H9 (cell line): ENCODE measurements around the gene PHOSPHO1. TPM values are rescaled to one million over a fixed set of nuclear protein-coding genes. Genes with fewer than 3 reads are reported as not detected.

Source experiments
- DNase-seq: peaks from one replicate; pipeline ENCODE4 v3.0.0-alpha.2; 2017
- H2AFZ ChIP-seq: one replicate; pipeline ENCODE4 v1.6.1; 2013; ENCODE audit warnings: mild to moderate bottlenecking, low read length, control low read depth, moderate library complexity
- H2AK5ac ChIP-seq: 2 replicates; pipeline ENCODE4 v1.6.1; 2013; ENCODE audit warnings: low read length, control low read depth, mixed read lengths; ENCODE audit not compliant: insufficient read length
- H2BK120ac ChIP-seq: one replicate; pipeline ENCODE4 v1.6.1; 2013; ENCODE audit warnings: low read depth, mild to moderate bottlenecking, low read length, control low read depth, inconsistent platforms; ENCODE audit not compliant: poor library complexity, severe bottlenecking
- H2BK12ac ChIP-seq: 2 replicates; pipeline ENCODE4 v1.6.1; 2013; ENCODE audit warnings: low read length, control low read depth, mixed read lengths, low read depth; ENCODE audit not compliant: insufficient read length
- H2BK15ac ChIP-seq: 2 replicates; pipeline ENCODE4 v1.6.1; 2013; ENCODE audit warnings: low read depth, low read length, control low read depth
- H2BK20ac ChIP-seq: one replicate; pipeline ENCODE4 v1.6.1; 2013; ENCODE audit warnings: low read depth, mild to moderate bottlenecking, low read length, control low read depth, inconsistent platforms; ENCODE audit not compliant: poor library complexity, severe bottlenecking
- H2BK5ac ChIP-seq: 2 replicates; pipeline ENCODE4 v1.6.1; 2013; ENCODE audit warnings: low read length, control low read depth, mixed read lengths; ENCODE audit not compliant: insufficient read length
- H3K14ac ChIP-seq: 2 replicates; pipeline ENCODE4 v1.6.1; 2013; ENCODE audit warnings: low read length, control low read depth; ENCODE audit not compliant: insufficient read depth
- H3K18ac ChIP-seq: 2 replicates; pipeline ENCODE4 v1.6.1; 2013; ENCODE audit warnings: low read depth, mild to moderate bottlenecking, mixed read lengths, low read length, control low read depth; ENCODE audit not compliant: insufficient read length
- H3K23ac ChIP-seq: 2 replicates; pipeline ENCODE4 v1.6.1; 2013; ENCODE audit warnings: low read length, control low read depth, mixed read lengths, low read depth; ENCODE audit not compliant: insufficient read length
- H3K23me2 ChIP-seq: 2 replicates; pipeline ENCODE4 v1.6.1; 2013; ENCODE audit warnings: low read depth, mild to moderate bottlenecking, mixed read lengths, low read length, control low read depth; ENCODE audit not compliant: insufficient read length, poor library complexity, severe bottlenecking
- H3K27ac ChIP-seq: 2 replicates; pipeline ENCODE4 v1.5.1; 2013; ENCODE audit warnings: low read length, control low read depth, mixed read lengths, low read depth; ENCODE audit not compliant: insufficient read length
- H3K27me3 ChIP-seq: 2 replicates; pipeline ENCODE4 v1.6.1; 2013; ENCODE audit warnings: low read length, control low read depth, inconsistent platforms; ENCODE audit not compliant: insufficient read depth
- H3K4ac ChIP-seq: 2 replicates; pipeline ENCODE4 v1.6.1; 2013; ENCODE audit warnings: low read depth, mild to moderate bottlenecking, control low read depth, inconsistent platforms, low read length, moderate library complexity
- H3K4me1 ChIP-seq: 2 replicates; pipeline ENCODE4 v1.6.1; 2013; ENCODE audit warnings: low read length, control low read depth, inconsistent platforms; ENCODE audit not compliant: insufficient read depth
- H3K4me2 ChIP-seq: 2 replicates; pipeline ENCODE4 v1.6.1; 2013; ENCODE audit warnings: low read length, control low read depth, mixed read lengths; ENCODE audit not compliant: insufficient read length, insufficient read depth
- H3K56ac ChIP-seq: 2 replicates; pipeline ENCODE4 v1.6.1; 2013; ENCODE audit warnings: low read depth, mild to moderate bottlenecking, mixed read lengths, low read length, control low read depth; ENCODE audit not compliant: insufficient read length
- H3K79me1 ChIP-seq: 2 replicates; pipeline ENCODE4 v1.6.1; 2013; ENCODE audit warnings: low read depth, mild to moderate bottlenecking, moderate library complexity, low read length, control low read depth, inconsistent platforms; ENCODE audit not compliant: insufficient read depth, poor library complexity, severe bottlenecking
- H3K79me2 ChIP-seq: 2 replicates; pipeline ENCODE4 v1.6.1; 2013; ENCODE audit warnings: low read length, control low read depth, inconsistent platforms; ENCODE audit not compliant: insufficient read depth
- H3K9ac ChIP-seq: 2 replicates; pipeline ENCODE4 v1.6.1; 2013; ENCODE audit warnings: low read length, control low read depth, mixed read lengths; ENCODE audit not compliant: insufficient read length; ENCODE audit errors: extremely low read depth
- H3K9me3 ChIP-seq: one replicate; pipeline ENCODE4 v1.6.1; 2013; ENCODE audit warnings: low read depth, low read length, inconsistent platforms; ENCODE audit not compliant: control insufficient read depth
- H3T11ph ChIP-seq: one replicate; pipeline ENCODE4 v1.6.1; 2013; ENCODE audit warnings: mild to moderate bottlenecking, low read length, control low read depth, inconsistent platforms
- H4K20me1 ChIP-seq: one replicate; pipeline ENCODE4 v1.6.1; 2013; ENCODE audit not compliant: control insufficient read depth, insufficient read length, insufficient read depth
- H4K5ac ChIP-seq: 2 replicates; pipeline ENCODE4 v1.6.1; 2013; ENCODE audit warnings: low read depth, mild to moderate bottlenecking, mixed read lengths, low read length, control low read depth; ENCODE audit not compliant: insufficient read length
- H4K8ac ChIP-seq: replicated peaks from 2 replicates; pipeline ENCODE4 v1.6.1; 2013; ENCODE audit warnings: low read length, control low read depth, mixed read lengths, low read depth; ENCODE audit not compliant: insufficient read length
- H4K91ac ChIP-seq: 2 replicates; pipeline ENCODE4 v1.6.1; 2013; ENCODE audit warnings: low read depth, mild to moderate bottlenecking, moderate library complexity, mixed read lengths, low read length, control low read depth; ENCODE audit not compliant: insufficient read length
- H3K27ac Mint-ChIP-seq, 3 experiments: 2 replicates in 2 of 3; 3 replicates in 1 of 3; pipeline ENCODE4 v1.8.0; 2020 to 2021; ENCODE audit warnings: mixed read lengths in 3 of 3, mild to moderate bottlenecking in 1 of 3, moderate library complexity in 1 of 3
- H3K27me3 Mint-ChIP-seq: 2 replicates; pipeline ENCODE4 v1.8.0; 2021; ENCODE audit warnings: low read depth, mild to moderate bottlenecking, moderate library complexity, mixed read lengths
- H3K36me3 Mint-ChIP-seq, 3 experiments: 2 replicates in 2 of 3; 3 replicates in 1 of 3; pipeline ENCODE4 v1.8.0; 2020 to 2021; ENCODE audit warnings: low read depth in 3 of 3, mixed read lengths in 3 of 3; ENCODE audit not compliant: insufficient read depth in 1 of 3
- H3K4me1 Mint-ChIP-seq, 2 experiments: 2 replicates each; pipeline ENCODE4 v1.8.0; 2020; ENCODE audit warnings: mixed read lengths in 2 of 2
- H3K4me3 Mint-ChIP-seq, 2 experiments: 2 replicates in 1 of 2; 3 replicates in 1 of 2; pipeline ENCODE4 v1.8.0; 2020 to 2021; ENCODE audit warnings: mild to moderate bottlenecking in 2 of 2, mixed read lengths in 2 of 2, moderate library complexity in 1 of 2
- H3K9me3 Mint-ChIP-seq, 2 experiments: 2 replicates in 1 of 2; 3 replicates in 1 of 2; pipeline ENCODE4 v1.8.0; 2020; ENCODE audit warnings: mild to moderate bottlenecking in 2 of 2, mixed read lengths in 2 of 2, moderate library complexity in 1 of 2
- CTCF ChIP-seq: fragments of 200-600 bp; sonication (generic); conservative IDR thresholded peaks from 3 replicates; pipeline ENCODE4 v1.8.0; 2021; ENCODE audit warnings: antibody characterized with exemption, mild to moderate bottlenecking
- WGBS: extraction: QIAGEN DNeasy Blood & Tissue Kit; methylation state at CpG from one replicate; pipeline ENCODE4 v1.1.7; 2013; ENCODE audit warnings: missing lambda C conversion rate, low lambda C conversion rate, mixed read lengths; ENCODE audit not compliant: insufficient read length; ENCODE audit errors: extremely low coverage; 5-methylcytosine and 5-hydroxymethylcytosine counted together
- total RNA-seq: library from RNA; stranded (reverse); gene quantifications from 2 replicates; pipeline ENCODE4 v1.2.1, GENCODE V29; 2021

PHOSPHO1 gene
- total RNA-seq, 1 experiment from 2014 or later: 0.63 TPM

GRCh38 chr17:49198211-49198610, 32.4 kb downstream of the PHOSPHO1 start:
- Histone ChIP-seq H2BK20ac (no peak overlapping the region), H3K9ac (no peak overlapping the region), H3K4me1 (no peaks in the 10 kb centered on the region; the same call in 1 of the 2 replicates), H2BK120ac (no peak overlapping the region), H2BK5ac (no peak overlapping the region), H3T11ph (no peak overlapping the region), H4K8ac (no peak overlapping the region), H3K14ac (no peak overlapping the region), H3K9me3 (no peaks in the 10 kb centered on the region), H3K4me2 (no peak overlapping the region), H3K79me1 (no peaks in the 10 kb centered on the region), H3K23ac (no peak overlapping the region), H3K18ac (no peak overlapping the region), H3K27ac (no peak overlapping the region), H4K5ac (no peak overlapping the region), H3K56ac (no peak overlapping the region), H2AK5ac (no peak overlapping the region), H4K91ac (no peak overlapping the region), H4K20me1 (no peaks in the 10 kb centered on the region), H3K23me2 (peaks cover 6% of the 10 kb centered on the region), H2BK15ac (no peak overlapping the region), H3K4ac (no peak overlapping the region), H2AFZ (no peak overlapping the region), H3K27me3 (no peaks in the 10 kb centered on the region; the same call in 1 of the 2 replicates), H3K79me2 (no peaks in the 10 kb centered on the region), H2BK12ac (no peak overlapping the region)
- DNase-seq: no peak
- H3K27me3 Mint-ChIP-seq: peaks cover 15% of the 10 kb centered on the region
- no peak overlapping the region for H3K27ac Mint-ChIP-seq
- H3K4me3 Mint-ChIP-seq: no peak overlapping the region
- no peak for TF ChIP-seq CTCF
- H3K4me1 Mint-ChIP-seq: peaks cover 5 to 10% of the 10 kb centered on the region in 2 experiments
- WGBS: no CpG with 5 or more reads among the region's 2 CpGs
- no peaks in the 10 kb centered on the region for H3K9me3 Mint-ChIP-seq
- no peaks in the 10 kb centered on the region for H3K36me3 Mint-ChIP-seq
